A549 (cell line): ENCODE data around the gene F12.

Source experiments
- CTCF ChIP-seq: fragments of >200 bp; sonication (Bioruptor Twin); formaldehyde crosslinking; IDR thresholded peaks from 3 replicates; pipeline ENCODE4 v1.5.1; 2016
- ELK1 ChIP-seq: fragments of 150-350 bp; IDR thresholded peaks from 2 replicates; pipeline ENCODE4 v1.6.1; 2014; ENCODE audit warnings: low read depth, mild to moderate bottlenecking, low read length
- PHF8 ChIP-seq: fragments of 200-600 bp; sonication (generic); IDR thresholded peaks from 2 replicates; pipeline ENCODE4 v1.6.1; 2016; ENCODE audit warnings: low read depth, mild to moderate bottlenecking, antibody characterized with exemption, moderate library complexity, borderline replicate concordance
- POLR2A ChIP-seq: IDR thresholded peaks from 2 replicates; pipeline ENCODE4 v1.6.1; 2012; ENCODE audit warnings: mild to moderate bottlenecking, low read length
- POLR2AphosphoS2 ChIP-seq: conservative IDR thresholded peaks from 2 replicates; pipeline ENCODE4 v1.6.1; 2012; ENCODE audit warnings: low read length, improper control_type of control experiment, inconsistent platforms
- RFX5 ChIP-seq: fragments of 450-650 bp; IDR thresholded peaks from 2 replicates; pipeline ENCODE4 v1.7.1; 2014; ENCODE audit warnings: antibody characterized with exemption, mild to moderate bottlenecking, moderate library complexity
- TP53 ChIP-seq: fragments of 250-450 bp; sonication (Bioruptor Pico); IDR thresholded peaks from 2 replicates; pipeline ENCODE4 v1.5.0; 2021; ENCODE audit warnings: mild to moderate bottlenecking, moderate library complexity
- TF ChIP-seq, protein P1 (sequence below): fragments of 200-600 bp; sonication (generic); IDR thresholded peaks from 2 replicates; pipeline ENCODE4 v1.6.1; 2016; ENCODE audit warnings: antibody characterized with exemption, mild to moderate bottlenecking, moderate library complexity

DNA sequence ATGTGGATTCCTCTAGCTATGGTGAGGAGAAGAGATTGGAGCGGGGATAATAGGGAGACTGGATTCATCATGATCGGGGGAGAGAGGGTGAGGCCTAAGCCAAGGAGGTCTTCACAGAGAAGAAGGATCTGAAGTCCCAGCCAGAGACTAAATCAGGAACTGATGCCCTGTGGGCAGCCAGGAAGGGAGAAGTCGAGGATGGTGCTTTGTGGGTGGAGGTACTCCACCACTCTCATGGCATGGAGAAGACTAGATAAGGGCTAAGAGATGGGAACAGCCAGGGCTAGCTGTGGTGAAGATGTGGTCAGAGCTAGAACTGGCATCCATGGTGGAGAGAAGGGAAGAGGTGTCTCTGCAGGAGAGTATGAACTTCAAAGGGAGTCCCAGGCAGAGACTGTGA is 54.7 kb downstream of the F12 start:
- TF ChIP-seq CTCF (no peak), POLR2A (no peak), RFX5 (no peak), POLR2AphosphoS2 (no peak), ELK1 (no peak), TP53 (no peak), PHF8 (no peak)
- TF ChIP-seq, protein P1, sequence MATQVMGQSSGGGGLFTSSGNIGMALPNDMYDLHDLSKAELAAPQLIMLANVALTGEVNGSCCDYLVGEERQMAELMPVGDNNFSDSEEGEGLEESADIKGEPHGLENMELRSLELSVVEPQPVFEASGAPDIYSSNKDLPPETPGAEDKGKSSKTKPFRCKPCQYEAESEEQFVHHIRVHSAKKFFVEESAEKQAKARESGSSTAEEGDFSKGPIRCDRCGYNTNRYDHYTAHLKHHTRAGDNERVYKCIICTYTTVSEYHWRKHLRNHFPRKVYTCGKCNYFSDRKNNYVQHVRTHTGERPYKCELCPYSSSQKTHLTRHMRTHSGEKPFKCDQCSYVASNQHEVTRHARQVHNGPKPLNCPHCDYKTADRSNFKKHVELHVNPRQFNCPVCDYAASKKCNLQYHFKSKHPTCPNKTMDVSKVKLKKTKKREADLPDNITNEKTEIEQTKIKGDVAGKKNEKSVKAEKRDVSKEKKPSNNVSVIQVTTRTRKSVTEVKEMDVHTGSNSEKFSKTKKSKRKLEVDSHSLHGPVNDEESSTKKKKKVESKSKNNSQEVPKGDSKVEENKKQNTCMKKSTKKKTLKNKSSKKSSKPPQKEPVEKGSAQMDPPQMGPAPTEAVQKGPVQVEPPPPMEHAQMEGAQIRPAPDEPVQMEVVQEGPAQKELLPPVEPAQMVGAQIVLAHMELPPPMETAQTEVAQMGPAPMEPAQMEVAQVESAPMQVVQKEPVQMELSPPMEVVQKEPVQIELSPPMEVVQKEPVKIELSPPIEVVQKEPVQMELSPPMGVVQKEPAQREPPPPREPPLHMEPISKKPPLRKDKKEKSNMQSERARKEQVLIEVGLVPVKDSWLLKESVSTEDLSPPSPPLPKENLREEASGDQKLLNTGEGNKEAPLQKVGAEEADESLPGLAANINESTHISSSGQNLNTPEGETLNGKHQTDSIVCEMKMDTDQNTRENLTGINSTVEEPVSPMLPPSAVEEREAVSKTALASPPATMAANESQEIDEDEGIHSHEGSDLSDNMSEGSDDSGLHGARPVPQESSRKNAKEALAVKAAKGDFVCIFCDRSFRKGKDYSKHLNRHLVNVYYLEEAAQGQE: no peak
